Esophagus muscularis mucosa (tissue), 4 donors: ENCODE data around the gene RASL10A.

Experiments
- EP300 ChIP-seq: sonication (generic); formaldehyde crosslinking; IDR thresholded peaks from one replicate; pipeline ENCODE4 v1.6.1; 2017; ENCODE audit warnings: antibody characterized with exemption
- POLR2A ChIP-seq: fragments of 450-650 bp; IDR thresholded peaks from one replicate; pipeline ENCODE4 v1.6.1; 2017; ENCODE audit warnings: antibody characterized with exemption, moderate library complexity, mild to moderate bottlenecking, low read depth
- TF ChIP-seq, protein P1 (sequence below), 3 experiments: fragments of 200-600 bp in 2 of 3; fragments of 450-650 bp in 1 of 3; sonication (generic) in 2 of 3; IDR thresholded peaks; one replicate each; pipeline ENCODE4 v1.5.1; 2017 to 2019; ENCODE audit warnings: antibody characterized with exemption in 3 of 3, mild to moderate bottlenecking in 2 of 3, moderate library complexity in 1 of 3

- TF ChIP-seq POLR2A (no peak), EP300 (no peak)
- TF ChIP-seq, protein P1, sequence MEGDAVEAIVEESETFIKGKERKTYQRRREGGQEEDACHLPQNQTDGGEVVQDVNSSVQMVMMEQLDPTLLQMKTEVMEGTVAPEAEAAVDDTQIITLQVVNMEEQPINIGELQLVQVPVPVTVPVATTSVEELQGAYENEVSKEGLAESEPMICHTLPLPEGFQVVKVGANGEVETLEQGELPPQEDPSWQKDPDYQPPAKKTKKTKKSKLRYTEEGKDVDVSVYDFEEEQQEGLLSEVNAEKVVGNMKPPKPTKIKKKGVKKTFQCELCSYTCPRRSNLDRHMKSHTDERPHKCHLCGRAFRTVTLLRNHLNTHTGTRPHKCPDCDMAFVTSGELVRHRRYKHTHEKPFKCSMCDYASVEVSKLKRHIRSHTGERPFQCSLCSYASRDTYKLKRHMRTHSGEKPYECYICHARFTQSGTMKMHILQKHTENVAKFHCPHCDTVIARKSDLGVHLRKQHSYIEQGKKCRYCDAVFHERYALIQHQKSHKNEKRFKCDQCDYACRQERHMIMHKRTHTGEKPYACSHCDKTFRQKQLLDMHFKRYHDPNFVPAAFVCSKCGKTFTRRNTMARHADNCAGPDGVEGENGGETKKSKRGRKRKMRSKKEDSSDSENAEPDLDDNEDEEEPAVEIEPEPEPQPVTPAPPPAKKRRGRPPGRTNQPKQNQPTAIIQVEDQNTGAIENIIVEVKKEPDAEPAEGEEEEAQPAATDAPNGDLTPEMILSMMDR (IDR thresholded peaks at IDR 0.05): no peak
These were observed 14.1 kb upstream of the RASL10A start for GRCh38 chr22:29329581-29329980.
